NCI-H2107 (cell line): ENCODE results near the gene ZNF784.
"Not testable (repeated sequence)": the region's sequence is repeated elsewhere in the genome, so short reads cannot be mapped to it uniquely, and the experiment has no call there.

Experiments used
- DNase-seq: peaks from one replicate; lab custom pipeline; 2025; lab: John Stamatoyannopoulos, UW

Gene ZNF784

DNA sequence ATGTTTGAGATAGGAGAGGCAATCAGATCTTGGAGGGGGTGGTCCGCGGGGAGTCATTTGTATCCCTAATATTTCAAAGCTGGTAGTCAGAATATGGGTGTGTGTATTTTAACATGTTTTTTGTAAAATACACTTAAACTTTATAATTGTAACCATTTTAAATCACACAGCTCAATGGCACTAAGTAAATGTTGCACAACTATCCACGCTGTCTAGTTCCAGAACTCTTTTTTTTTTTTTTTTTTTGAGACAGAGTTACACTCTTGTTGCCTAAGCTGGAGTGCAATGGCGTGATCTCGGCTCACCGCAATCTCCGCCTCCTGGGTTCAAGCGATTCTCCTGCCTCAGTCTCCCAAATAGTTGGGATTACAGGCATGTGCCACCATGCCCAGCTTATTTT lies 40.5 kb downstream of the ZNF784 start:
- DNase-seq, result not testable (repeated sequence)

DNA sequence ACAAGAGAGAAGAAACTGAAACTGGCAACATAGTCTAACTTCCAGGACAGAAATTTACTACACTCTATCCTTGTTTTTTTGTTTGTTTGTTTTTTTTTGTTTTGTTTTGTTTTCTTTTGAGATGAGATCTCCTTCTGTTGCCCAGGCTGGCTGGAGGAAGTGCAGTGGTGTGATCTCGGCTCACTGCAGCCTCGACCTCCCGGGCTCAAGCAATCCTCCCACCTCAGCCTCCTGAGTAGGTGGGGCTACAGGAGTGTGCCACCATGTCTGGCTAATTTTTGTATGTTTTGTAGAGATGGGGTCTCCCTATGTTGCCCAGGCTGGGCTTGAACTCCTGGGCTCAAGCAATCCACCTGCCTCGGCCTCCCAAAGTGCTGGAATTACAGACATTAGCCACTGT lies 42.1 kb downstream of the ZNF784 start:
- DNase-seq, result not testable (repeated sequence)

DNA sequence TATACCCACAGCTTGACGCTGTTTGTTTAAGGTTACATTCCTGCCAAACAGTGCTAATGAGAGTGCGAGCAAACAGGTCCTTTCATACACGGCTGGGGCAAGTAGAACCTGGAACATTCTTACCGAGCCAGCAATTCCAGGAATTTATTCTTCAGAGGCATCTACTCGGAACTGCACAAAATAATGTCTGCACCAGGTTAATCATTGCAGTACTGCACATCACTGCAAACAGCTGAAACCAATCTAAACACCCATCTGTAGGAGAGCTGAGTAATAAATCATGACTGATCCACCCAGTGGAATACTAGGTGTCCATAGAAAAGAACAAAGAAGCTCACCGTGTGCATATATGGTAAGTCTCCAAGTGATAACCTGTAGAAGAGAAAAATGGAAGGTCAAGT lies 42.5 kb downstream of the ZNF784 start:
- no peak for DNase-seq

DNA sequence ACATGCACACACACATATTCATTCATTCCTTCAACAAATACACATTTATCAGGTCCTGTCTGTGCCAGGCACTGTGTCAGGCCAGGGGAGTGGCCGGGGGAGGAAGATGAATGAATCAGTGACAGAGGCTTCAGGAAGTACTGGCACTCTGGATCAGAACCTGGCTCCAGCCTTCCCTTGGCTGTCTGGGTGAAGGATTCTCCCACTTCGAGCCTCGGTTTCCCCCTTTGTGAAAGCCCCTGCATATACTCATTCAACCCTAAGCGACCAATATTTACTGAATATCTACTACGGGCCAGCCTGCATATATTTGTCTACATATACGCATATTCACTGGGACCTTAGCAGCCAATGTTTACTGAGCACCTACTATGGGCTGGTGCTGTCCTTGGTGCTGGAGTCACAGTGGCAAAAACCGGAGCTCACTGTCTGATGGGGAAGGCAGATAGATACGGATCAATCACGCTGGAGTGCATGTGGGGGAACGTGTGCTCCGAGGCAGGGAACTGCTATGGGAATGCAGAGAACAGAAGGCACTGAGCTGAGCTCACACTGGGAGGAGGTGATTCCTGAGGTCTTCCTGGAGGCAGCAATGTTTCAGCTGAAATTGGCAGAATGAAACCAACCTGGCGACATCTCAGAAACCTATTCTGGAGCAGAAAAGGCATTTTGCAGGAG lies 43.1 kb downstream of the ZNF784 start:
- DNase-seq, result no peak

GRCh38 chr19:55580628-55581144 lies 43.7 kb downstream of the ZNF784 start, which contains the start of gene ZNF579:
TSS of gene ZNF579 (minus strand) at chr19:55580848. CDS start at chr19:55579639, 1,209 bp downstream.
- DNase-seq, result peak; percentile 52

DNA sequence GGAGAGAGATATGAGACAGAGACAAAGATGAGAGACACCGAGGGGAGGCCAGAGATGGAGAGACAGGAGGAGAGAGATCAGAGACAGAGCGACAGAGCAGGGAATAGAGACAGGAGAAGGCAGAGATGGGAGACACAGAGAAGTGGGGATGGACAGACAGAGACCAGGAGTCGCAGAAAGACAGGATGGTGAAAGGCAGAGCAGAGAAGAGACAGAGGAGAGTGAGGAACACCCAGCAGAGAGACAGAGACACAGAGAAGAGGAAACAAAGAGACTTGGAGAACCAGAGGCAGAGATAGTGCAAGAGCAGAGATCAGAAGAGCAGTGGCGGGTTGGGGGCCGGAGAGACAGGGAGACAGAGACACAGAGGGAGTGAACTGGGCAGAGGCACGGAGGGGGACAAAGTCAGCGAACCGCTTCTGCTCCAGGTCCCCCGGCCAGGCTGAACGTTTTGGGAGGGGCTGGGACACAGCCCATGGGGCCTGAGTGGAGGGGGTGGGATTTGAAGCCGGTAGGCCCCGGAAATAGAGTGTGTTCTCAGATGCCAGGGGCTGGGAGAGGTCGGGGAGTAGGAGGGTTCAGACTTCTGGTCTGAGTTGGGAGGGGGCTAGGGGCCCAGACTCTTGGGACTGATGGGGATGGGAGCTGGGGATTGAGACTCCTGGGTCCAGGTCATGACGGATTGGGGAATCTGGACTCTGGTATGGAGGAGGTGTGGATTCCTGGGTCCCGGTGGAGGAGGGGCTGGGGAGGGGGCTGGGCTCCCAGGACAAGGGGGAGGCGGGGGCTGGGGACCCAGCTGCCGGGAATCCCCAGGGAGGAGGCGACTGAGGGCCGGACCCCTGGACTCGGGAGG lies 44.4 kb downstream of the ZNF784 start:
- DNase-seq, result no peak

GRCh38 chr19:55578761-55579747 lies 45.3 kb downstream of the ZNF784 start:
- DNase-seq, result no peak

DNA sequence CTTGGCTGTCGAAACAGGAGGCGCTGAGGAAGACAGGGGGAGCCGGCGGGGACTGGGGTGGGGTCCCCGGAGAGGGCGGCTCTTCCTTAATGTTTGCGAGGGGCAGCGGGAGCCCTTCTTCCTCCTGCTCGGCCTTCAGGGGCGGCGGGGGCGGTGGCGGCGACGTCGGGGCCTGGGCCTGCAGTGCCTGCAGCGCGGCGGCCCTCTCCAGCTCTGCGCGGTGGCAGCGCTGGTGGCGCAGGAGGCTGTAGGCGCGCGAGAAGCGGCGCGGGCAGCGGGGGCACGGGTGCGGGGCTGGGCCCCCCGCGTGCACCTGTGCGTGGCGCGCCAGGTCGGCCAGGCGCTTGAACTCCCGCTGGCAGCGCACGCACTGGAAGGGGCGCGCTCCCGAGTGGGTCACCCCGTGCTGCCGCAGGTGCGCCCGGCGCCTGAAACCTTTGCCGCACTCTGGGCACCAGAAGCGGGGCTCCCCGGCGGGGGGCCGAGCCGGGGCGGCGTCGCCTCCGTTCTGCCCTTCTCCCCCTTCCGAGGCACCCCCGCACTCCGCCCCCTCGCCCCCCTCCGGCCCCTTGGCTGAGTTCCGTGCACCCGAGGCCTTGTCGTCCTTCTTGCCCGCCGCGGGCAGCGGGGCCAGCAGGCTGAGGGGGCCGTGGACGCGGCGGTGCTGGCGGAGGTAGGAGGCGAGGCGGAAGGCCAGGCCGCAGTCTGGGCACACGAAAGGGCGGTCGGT lies 46.2 kb downstream of the ZNF784 start:
- no peak for DNase-seq

DNA sequence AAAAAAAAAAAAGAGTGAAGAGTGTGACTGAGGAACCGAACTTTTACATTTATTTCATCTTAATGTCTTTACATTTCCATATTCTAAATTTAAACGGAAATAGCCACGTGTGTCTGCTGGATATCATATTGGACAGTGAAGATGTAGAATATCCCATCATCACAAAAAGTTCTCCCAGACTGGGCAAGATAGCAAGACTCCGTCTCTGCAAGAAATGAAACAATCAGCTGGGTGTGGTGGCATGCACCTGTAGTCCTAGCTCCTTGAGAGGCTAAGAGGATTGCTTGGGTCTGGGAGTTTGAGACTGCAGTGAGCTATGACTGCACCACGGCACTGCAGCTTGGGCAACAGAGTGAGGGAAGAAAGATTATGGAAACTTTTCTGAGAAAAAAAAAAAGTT lies 47.6 kb downstream of the ZNF784 start:
- DNase-seq, result no peak

DNA sequence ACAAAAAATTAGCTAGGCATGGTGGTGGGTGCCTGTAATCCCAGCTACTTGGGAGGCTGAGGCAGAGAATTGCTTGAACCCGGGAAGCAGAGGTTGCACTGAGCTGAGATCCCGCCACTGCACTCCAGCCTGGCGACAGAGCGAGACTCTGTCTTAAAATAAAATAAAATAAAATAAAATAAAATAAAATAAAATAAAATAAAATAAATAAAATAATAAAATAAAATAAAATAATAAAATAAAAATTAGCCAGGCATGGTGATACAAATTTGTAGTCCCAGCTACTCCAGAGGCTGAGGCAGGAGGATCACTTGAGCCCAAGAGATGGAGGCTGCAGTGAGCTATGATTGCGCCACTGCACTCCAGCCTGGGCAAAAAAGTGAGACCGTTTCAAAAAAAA lies 50.4 kb downstream of the ZNF784 start:
- DNase-seq, result not testable (repeated sequence)
